ENCODE results near the gene CLEC16A. TPM values are rescaled to one million over a fixed set of nuclear protein-coding genes. Genes with fewer than 3 reads are reported as not detected.

Gene CLEC16A
- total and polyA plus RNA-seq, 9 of the 15 experiments (the other 6 are each of a cell fraction or from before 2014, with no cell fraction given), result 1.00 to 22.3 (median 10.0) TPM

DNA sequence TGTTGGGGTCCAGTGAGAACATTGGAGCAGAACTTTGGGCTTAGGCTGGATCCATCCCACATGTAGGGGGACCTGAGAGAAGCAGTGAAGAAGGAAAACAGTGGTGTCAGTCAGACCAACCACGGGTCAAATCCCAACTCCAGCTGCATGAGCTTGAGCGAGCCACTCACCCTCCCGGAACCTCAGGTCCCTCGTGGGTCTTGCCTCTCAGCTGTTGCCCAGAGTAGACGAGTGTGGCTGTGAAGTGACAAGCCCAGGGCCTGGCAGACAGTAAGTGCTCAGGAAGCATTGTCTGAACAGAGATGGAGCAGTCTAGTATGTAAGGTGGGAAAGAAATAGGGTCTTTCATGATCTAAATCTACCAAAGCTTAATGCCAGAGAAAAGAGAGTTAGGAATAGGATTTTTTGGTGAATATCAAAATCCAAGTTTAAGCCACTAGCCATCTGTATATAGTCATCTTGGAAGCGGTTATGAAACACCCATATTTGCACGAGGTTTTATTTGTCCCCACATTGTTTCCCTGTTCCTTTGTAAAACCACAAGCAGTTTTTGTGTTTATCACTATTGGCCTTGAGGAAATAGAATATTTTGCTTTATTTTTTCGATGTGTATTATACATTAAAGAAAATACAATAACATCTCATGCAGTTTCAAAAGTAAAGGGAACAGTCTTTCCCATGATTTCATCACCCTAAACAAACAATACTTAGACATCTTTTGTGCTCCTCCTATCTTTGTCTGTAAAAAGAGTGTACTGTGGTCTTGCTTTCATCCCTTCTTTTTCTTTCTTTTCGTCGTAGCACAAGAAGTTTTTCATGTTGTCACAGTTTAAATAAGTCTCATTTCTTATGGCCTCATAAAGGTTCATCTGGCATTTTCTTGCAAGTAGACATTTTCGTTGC is 112.0 kb downstream of the CLEC16A start (continued):
- TF ChIP-seq FOXK2 (conservative IDR thresholded peaks at IDR 0.05 in 1 of 2, IDR thresholded peaks at IDR 0.05 in 1 of 2; ENCODE audit: low read depth in 2 of 2), result no peak
- TF ChIP-seq NFRKB (IDR thresholded peaks at IDR 0.05; ENCODE audit: low read depth), result peak; percentile 23; the same call in 1 of the 2 replicates
- no peak for TF ChIP-seq SAP30 (IDR thresholded peaks at IDR 0.05; ENCODE audit: borderline replicate concordance, insufficient read depth, low read depth, low read length, poor library complexity, severe bottlenecking)
- TF ChIP-seq ZNF586 (CRISPR knock-in tag; conservative IDR thresholded peaks at IDR 0.05), result no peak
- TF ChIP-seq PURB (CRISPR knock-in tag; IDR thresholded peaks at IDR 0.05; ENCODE audit: low read depth), result no peak
- TF ChIP-seq HDAC2 (IDR thresholded peaks at IDR 0.05), result no peak
- TF ChIP-seq, protein P1, sequence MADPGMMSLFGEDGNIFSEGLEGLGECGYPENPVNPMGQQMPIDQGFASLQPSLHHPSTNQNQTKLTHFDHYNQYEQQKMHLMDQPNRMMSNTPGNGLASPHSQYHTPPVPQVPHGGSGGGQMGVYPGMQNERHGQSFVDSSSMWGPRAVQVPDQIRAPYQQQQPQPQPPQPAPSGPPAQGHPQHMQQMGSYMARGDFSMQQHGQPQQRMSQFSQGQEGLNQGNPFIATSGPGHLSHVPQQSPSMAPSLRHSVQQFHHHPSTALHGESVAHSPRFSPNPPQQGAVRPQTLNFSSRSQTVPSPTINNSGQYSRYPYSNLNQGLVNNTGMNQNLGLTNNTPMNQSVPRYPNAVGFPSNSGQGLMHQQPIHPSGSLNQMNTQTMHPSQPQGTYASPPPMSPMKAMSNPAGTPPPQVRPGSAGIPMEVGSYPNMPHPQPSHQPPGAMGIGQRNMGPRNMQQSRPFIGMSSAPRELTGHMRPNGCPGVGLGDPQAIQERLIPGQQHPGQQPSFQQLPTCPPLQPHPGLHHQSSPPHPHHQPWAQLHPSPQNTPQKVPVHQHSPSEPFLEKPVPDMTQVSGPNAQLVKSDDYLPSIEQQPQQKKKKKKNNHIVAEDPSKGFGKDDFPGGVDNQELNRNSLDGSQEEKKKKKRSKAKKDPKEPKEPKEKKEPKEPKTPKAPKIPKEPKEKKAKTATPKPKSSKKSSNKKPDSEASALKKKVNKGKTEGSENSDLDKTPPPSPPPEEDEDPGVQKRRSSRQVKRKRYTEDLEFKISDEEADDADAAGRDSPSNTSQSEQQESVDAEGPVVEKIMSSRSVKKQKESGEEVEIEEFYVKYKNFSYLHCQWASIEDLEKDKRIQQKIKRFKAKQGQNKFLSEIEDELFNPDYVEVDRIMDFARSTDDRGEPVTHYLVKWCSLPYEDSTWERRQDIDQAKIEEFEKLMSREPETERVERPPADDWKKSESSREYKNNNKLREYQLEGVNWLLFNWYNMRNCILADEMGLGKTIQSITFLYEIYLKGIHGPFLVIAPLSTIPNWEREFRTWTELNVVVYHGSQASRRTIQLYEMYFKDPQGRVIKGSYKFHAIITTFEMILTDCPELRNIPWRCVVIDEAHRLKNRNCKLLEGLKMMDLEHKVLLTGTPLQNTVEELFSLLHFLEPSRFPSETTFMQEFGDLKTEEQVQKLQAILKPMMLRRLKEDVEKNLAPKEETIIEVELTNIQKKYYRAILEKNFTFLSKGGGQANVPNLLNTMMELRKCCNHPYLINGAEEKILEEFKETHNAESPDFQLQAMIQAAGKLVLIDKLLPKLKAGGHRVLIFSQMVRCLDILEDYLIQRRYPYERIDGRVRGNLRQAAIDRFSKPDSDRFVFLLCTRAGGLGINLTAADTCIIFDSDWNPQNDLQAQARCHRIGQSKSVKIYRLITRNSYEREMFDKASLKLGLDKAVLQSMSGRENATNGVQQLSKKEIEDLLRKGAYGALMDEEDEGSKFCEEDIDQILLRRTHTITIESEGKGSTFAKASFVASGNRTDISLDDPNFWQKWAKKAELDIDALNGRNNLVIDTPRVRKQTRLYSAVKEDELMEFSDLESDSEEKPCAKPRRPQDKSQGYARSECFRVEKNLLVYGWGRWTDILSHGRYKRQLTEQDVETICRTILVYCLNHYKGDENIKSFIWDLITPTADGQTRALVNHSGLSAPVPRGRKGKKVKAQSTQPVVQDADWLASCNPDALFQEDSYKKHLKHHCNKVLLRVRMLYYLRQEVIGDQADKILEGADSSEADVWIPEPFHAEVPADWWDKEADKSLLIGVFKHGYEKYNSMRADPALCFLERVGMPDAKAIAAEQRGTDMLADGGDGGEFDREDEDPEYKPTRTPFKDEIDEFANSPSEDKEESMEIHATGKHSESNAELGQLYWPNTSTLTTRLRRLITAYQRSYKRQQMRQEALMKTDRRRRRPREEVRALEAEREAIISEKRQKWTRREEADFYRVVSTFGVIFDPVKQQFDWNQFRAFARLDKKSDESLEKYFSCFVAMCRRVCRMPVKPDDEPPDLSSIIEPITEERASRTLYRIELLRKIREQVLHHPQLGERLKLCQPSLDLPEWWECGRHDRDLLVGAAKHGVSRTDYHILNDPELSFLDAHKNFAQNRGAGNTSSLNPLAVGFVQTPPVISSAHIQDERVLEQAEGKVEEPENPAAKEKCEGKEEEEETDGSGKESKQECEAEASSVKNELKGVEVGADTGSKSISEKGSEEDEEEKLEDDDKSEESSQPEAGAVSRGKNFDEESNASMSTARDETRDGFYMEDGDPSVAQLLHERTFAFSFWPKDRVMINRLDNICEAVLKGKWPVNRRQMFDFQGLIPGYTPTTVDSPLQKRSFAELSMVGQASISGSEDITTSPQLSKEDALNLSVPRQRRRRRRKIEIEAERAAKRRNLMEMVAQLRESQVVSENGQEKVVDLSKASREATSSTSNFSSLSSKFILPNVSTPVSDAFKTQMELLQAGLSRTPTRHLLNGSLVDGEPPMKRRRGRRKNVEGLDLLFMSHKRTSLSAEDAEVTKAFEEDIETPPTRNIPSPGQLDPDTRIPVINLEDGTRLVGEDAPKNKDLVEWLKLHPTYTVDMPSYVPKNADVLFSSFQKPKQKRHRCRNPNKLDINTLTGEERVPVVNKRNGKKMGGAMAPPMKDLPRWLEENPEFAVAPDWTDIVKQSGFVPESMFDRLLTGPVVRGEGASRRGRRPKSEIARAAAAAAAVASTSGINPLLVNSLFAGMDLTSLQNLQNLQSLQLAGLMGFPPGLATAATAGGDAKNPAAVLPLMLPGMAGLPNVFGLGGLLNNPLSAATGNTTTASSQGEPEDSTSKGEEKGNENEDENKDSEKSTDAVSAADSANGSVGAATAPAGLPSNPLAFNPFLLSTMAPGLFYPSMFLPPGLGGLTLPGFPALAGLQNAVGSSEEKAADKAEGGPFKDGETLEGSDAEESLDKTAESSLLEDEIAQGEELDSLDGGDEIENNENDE (IDR thresholded peaks at IDR 0.05; ENCODE audit: low read depth, low read length), result no peak
- TF ChIP-seq ILK (tag; IDR thresholded peaks at IDR 0.05; ENCODE audit: borderline replicate concordance, low read depth), result 0 out of 2 replicates have a peak, but pooled peaks have one; percentile 23
- no peak for TF ChIP-seq RUNX1 (IDR thresholded peaks at IDR 0.05; ENCODE audit: low read depth)
- no peak for TF ChIP-seq CBFA2T2 (conservative IDR thresholded peaks at IDR 0.05)
- no peak for TF ChIP-seq FOXJ3 (CRISPR knock-in tag; IDR thresholded peaks at IDR 0.05)
- TF ChIP-seq, protein P2, sequence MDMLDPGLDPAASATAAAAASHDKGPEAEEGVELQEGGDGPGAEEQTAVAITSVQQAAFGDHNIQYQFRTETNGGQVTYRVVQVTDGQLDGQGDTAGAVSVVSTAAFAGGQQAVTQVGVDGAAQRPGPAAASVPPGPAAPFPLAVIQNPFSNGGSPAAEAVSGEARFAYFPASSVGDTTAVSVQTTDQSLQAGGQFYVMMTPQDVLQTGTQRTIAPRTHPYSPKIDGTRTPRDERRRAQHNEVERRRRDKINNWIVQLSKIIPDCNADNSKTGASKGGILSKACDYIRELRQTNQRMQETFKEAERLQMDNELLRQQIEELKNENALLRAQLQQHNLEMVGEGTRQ (CRISPR knock-in tag; IDR thresholded peaks at IDR 0.05), result no peak
- TF ChIP-seq TRIM24 (IDR thresholded peaks at IDR 0.05), result peak; percentile 76 to 92; a peak in 2 of 4 replicates
- no peak for TF ChIP-seq NR3C1 (CRISPR knock-in tag; IDR thresholded peaks at IDR 0.05)
- TF ChIP-seq PTRF (tag; IDR thresholded peaks at IDR 0.05), result no peak
- no peak for TF ChIP-seq ZNF707 (CRISPR knock-in tag; conservative IDR thresholded peaks at IDR 0.05)

Measured in K562 (cell line).